ENCODE results near the gene SMYD3.
"Not testable (repeated sequence)": the region's sequence is repeated elsewhere in the genome, so short reads cannot be mapped to it uniquely, and the experiment has no call there.

SMYD3 gene

DNA sequence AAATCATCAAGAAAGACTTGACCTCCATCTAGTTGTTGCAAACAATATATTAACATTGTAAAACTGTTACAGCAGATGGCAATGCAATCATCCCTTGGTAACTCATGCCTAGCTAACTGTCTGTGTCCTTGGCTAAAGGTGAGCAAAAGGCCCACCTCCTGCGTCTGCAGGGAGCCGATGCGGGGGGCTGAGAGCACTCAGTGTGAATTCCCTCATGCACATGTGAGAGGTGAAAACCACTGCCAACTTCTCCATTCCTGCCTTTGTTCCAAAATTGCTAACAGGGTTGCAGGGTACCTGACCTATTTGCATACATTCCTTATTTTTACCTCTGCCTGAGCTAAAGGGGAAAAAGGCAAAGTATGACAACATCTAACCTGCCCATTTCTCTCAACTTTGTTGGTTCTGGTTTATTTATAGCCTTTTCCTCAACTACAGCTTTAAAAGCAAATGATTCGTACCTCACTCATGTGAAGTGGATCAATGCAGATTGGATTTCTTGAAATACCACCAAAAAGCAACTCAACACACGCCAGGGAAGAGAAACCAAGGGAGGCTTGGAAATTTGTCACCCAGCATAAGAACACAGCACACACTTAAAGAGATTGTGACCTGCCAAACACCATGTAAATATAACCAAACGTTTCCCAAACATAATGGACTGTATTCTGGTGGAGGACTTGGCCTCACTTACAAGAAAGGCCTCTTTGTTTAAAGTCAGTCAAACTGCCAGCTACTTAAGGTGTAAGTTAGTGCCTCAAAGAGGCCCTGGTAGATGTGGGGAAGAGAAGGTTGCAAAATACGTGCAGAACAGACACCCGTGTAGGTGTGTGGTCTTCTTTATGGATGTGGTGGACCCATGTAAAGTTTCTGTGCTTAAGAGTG lies 651.0 kb downstream of the SMYD3 start:
- DNase-seq (ENCODE audit: low spot score), result no peak

DNA sequence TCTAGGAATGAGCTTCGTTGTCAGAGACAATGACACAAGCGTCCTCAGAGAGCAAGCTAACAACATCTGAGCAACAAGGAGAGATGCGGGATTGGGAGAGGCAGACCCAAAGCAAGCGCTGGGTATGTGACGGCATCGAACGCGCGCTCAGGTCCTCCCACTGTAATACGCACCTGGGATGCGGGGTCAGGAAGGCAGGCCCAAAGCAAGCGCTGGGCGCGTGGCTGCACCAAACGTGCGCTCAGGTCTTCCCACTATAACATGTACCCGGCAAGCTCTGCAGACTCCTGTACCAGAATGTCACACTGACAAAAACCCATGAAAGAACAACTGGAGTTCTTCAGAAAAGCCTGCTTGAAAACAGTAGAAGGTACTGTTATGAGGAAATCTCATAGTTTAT lies 653.8 kb downstream of the SMYD3 start:
- no peak for DNase-seq (ENCODE audit: low spot score)

- DNase-seq (ENCODE audit: low spot score), result no peak
Observed at GRCh38 chr1:245843101-245843500, 664.0 kb downstream of the SMYD3 start.

GRCh38 chr1:245842106-245842505 lies 665.0 kb downstream of the SMYD3 start:
- no peak for DNase-seq (ENCODE audit: low spot score)

- no peak for DNase-seq (ENCODE audit: low spot score)
Observed at GRCh38 chr1:245840971-245841370, 666.1 kb downstream of the SMYD3 start.

- no peak for DNase-seq (ENCODE audit: low spot score)
Observed at GRCh38 chr1:245837718-245838117, 669.4 kb downstream of the SMYD3 start.

DNA sequence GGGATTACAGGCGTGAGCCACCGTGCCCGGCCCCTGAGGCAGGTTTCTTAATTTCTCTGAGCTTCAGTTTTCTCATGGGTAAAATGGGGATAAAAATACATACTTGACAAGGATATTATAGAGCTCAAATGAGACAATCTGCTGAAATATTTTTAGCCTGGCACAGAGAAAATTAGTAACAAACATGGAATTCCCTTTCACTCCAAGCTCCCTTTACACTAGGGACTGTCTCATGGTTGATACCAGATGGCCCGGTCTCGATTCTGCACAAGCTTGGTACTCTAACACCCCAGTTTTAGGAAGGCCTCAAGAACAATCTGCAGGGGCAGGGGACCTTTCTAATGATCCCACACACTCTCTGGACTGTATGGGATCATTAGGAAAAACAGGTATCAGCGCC lies 671.7 kb downstream of the SMYD3 start:
- no peak for DNase-seq (ENCODE audit: low spot score)

- no peak for DNase-seq (ENCODE audit: low spot score)
Observed at GRCh38 chr1:245834002-245834401, 673.1 kb downstream of the SMYD3 start.

DNA sequence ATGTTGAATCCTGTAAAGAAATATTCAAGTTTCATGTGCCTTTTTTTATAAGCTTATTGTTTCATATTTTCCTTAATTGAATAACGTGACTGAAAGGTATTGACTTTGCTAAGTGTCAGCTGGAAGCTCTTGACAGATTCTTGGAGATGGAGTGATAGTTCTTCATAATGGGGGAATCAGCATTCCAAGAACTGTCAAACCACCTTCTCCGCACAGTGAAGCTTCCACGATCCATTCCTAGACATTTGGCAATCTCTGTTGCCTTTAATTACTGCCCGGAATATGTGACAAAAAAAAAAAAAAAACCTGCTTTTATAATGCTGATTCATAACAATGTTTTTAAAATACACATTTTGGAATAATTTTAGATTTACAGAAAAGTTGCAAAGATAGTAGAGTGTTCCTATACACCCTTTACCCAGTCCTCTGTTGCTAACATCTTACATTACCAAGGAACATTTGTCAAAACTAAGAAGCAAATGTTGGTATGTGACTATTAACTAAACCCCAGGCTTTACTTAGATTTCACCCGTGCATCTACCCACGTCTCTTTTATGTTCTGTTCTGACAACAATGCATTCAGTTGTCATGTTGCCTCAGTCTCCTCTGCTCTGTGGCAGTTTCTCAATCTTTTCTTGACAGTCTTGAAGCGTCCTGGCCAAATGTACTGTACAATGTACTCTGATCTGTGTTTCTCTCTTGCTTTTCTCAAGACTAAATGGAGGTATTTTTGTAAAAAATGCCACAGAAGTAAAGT lies 674.1 kb downstream of the SMYD3 start:
- no peak for DNase-seq (ENCODE audit: low spot score)

GRCh38 chr1:245831518-245831917 lies 675.6 kb downstream of the SMYD3 start:
- DNase-seq (ENCODE audit: low spot score), result no peak

- DNase-seq (ENCODE audit: low spot score), result no peak
Observed at GRCh38 chr1:245829826-245830225, 677.3 kb downstream of the SMYD3 start.

GRCh38 chr1:245829194-245829593 lies 677.9 kb downstream of the SMYD3 start:
- DNase-seq (ENCODE audit: low spot score), result no peak

GRCh38 chr1:245827301-245827700 lies 679.8 kb downstream of the SMYD3 start:
- DNase-seq (ENCODE audit: low spot score), result no peak

- DNase-seq (ENCODE audit: low spot score), result no peak
Observed at GRCh38 chr1:245825128-245825901, 681.8 kb downstream of the SMYD3 start.

DNA sequence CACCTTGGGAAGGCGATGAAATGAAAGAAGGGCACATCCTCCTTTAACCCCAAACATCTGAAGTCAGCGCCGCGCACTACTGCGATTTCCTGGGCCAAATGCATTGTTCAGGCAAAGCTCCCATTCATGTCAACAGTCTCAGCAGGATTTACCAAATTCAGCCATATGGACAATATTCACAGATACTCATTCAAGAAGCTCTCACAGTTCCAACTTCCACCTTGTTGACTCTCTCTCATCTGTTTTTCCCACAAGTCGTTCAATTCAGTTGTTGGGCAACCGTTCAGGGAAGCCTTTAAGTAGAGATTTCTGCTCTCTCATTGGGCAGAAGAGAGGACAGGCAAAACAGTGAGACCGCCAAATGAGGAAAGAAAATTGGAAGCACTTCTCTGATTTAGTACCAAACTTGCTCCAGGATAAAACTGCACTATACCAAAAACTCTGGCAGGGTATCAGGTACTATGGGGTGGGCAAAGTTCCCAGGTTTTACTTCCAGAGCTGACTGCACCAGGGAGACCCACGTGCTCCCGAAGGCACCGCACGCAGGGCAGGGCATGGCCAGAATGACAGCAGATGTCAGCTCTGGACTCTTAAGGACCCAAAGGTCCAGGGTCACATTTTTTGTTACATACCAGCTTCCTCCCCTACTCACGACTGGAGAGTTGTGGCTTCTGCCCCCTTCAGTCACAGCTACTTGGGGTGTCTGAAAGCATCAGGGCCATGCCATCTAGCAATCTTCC lies 683.5 kb downstream of the SMYD3 start:
- DNase-seq (ENCODE audit: low spot score), result no peak

DNA sequence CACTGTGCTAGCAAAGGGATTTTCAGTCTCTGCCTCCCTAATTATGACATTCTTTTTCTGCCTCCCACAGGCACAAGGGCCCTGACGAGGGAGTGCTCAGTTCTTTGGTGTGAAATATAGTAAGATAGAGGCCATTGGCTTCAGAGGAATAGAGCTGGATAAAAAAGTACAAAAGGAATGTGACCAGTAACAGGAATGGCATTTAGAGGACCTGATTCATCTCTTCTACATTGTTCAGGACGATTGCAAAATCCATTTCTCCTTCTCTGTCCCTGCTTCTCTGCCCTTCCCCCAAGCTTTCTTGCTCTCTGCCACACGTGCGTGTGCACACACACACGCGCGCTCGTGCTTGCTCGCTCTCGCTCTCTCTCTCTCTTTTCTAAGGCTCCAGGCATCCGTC lies 684.1 kb downstream of the SMYD3 start:
- no peak for DNase-seq (ENCODE audit: low spot score)

DNA sequence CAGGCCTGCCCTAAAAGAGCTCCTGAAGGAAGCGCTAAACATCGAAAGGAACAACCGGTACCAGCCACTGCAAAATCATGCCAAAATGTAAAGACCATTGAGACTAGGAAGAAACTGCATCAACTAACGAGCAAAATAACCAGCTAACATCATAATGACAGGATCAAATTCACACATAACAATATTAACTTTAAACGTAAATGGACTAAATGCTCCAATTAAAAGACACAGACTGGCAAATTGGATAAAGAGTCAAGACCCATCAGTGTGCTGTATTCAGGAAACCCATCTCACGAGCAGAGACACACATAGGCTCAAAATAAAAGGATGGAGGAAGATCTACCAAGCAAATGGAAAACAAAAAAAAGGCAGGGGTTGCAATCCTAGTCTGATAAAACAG lies 688.7 kb downstream of the SMYD3 start:
- DNase-seq (ENCODE audit: low spot score), result not testable (repeated sequence)

- DNase-seq (ENCODE audit: low spot score), result not testable (repeated sequence)
Observed at GRCh38 chr1:245816496-245816895, 690.6 kb downstream of the SMYD3 start.

GRCh38 chr1:245814651-245815050 lies 692.4 kb downstream of the SMYD3 start:
- DNase-seq (ENCODE audit: low spot score), result no peak

DNA sequence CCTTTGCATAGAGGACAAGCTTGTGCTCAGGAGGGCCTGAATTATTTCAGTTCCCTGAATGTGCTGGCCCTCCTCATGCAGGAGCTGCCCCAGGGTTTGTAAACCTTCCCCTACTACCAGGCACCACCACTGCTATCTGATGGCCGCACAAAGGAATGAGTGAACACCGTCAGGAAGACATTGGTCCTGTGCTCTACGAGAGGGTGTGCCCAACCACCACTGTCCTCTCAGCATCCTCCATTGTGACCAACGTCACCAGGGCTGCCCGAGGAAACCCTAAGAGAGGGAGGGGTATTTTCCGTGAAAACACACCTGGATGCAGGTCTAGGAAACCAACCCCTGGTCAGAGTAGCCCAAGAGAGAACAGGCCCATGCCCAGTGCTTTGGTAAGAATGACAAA lies 694.8 kb downstream of the SMYD3 start:
- no peak for DNase-seq (ENCODE audit: low spot score)

- DNase-seq (ENCODE audit: low spot score), result no peak
Observed at GRCh38 chr1:245810789-245811337, 696.2 kb downstream of the SMYD3 start.

Measured in SK-N-DZ (cell line).